Neural crest cell (in vitro differentiated cells): Measurements from ENCODE around the gene SECISBP2L. TPM values are rescaled to one million over a fixed set of nuclear protein-coding genes. Genes with fewer than 3 reads are reported as not detected.
A peak's percentile ranks its signal among the peaks of the same experiment; 100 is the strongest.

Experiments
- DNase-seq: peaks from one replicate; pipeline ENCODE4 v3.0.0; 2021; ENCODE audit warnings: low read depth, mixed read lengths, low spot score
- H3K27ac Mint-ChIP-seq: one replicate; pipeline ENCODE4 v1.8.0; 2021; ENCODE audit warnings: mild to moderate bottlenecking, mixed read lengths; ENCODE audit not compliant: unreplicated experiment
- H3K27me3 Mint-ChIP-seq: 2 replicates; pipeline ENCODE4 v1.8.0; 2021; ENCODE audit warnings: low read depth, mild to moderate bottlenecking, mixed read lengths
- H3K36me3 Mint-ChIP-seq: 2 replicates; pipeline ENCODE4 v1.8.0; 2021; ENCODE audit warnings: low read depth, mild to moderate bottlenecking, mixed read lengths
- H3K4me1 Mint-ChIP-seq: 2 replicates; pipeline ENCODE4 v1.8.0; 2021; ENCODE audit warnings: mixed read lengths
- H3K4me3 Mint-ChIP-seq: one replicate; pipeline ENCODE4 v1.8.0; 2021; ENCODE audit warnings: mild to moderate bottlenecking, mixed read lengths
- H3K9me3 Mint-ChIP-seq: 2 replicates; pipeline ENCODE4 v1.8.0; 2021; ENCODE audit warnings: mixed read lengths
- CTCF ChIP-seq: fragments of 200-600 bp; sonication (generic); conservative IDR thresholded peaks from 2 replicates; pipeline ENCODE4 v1.5.0; 2021; ENCODE audit warnings: antibody characterized with exemption, mild to moderate bottlenecking
- total RNA-seq: library from RNA; stranded (reverse); gene quantifications from 2 replicates; pipeline ENCODE4 v1.2.1, GENCODE V29; 2021

SECISBP2L gene
- total RNA-seq, 1 donor from 2014 or later, result 39.2 TPM

GRCh38 chr15:49047456-49047855, 1.2 kb upstream of the SECISBP2L start:
- Mint-ChIP-seq H3K27me3 (no peaks in the 10 kb centered on the region), H3K4me1 (peaks cover 21% of the 10 kb centered on the region), H3K27ac (peak overlapping the region; percentile 54), H3K9me3 (peaks cover 4% of the 10 kb centered on the region), H3K36me3 (no peaks in the 10 kb centered on the region), H3K4me3 (peak overlapping the region; percentile 99)
- no peak for DNase-seq
- TF ChIP-seq CTCF, result no peak

- Mint-ChIP-seq H3K4me3 (peak overlapping the region; percentile 99), H3K27ac (peak overlapping the region; percentile 98), H3K4me1 (peaks cover 30% of the 10 kb centered on the region), H3K9me3 (no peaks in the 10 kb centered on the region), H3K27me3 (no peaks in the 10 kb centered on the region), H3K36me3 (peaks cover 10% of the 10 kb centered on the region)
- no peak for TF ChIP-seq CTCF
- no peak for DNase-seq
Observed at GRCh38 chr15:49045751-49046219, 461 bp downstream of the SECISBP2L start.

DNA sequence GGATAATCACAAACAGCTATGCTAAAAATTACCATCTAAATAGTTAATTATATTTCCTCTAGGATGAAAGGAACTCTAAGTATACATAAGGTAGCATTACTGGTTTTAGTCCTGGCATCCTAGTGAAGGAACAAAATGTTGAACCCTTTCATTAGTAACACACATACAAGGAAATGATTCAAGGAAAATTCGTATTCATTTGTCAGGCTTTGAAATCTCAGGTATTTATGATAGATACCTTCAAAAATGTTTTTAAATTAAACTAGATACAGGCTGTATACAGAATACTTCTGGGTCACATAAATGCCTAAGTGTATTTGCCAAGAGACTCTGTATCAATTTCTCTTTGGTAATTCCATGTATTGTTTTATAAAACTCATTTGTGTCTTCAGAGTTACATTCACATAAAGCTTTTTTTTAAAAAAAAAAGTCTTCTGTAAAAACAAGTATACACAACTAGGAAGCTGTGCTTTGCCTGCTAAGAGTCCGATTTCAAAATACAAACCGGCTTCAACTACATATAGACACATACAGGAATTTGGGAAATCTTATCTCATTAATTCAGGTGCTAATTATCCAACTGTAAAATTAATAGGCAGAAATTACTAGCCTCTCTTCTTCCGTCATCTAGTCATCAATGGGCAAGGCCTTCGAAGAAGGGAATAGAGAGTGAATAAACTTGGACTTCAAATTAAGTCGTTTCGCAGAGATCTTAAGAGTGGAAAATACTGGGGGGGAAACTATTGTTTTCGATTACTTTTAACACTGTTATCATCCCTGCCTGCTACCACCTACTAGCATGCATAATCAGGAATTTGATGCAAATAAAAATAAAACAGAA, 1.3 kb downstream of the SECISBP2L start:
- Mint-ChIP-seq H3K4me3 (peak overlapping the region; percentile 99), H3K27ac (no peak overlapping the region), H3K9me3 (no peaks in the 10 kb centered on the region), H3K4me1 (peaks cover 34% of the 10 kb centered on the region), H3K36me3 (peaks cover 10% of the 10 kb centered on the region), H3K27me3 (no peaks in the 10 kb centered on the region)
- TF ChIP-seq CTCF, result no peak
- no peak for DNase-seq

GRCh38 chr15:49044002-49044401, 2.2 kb downstream of the SECISBP2L start:
- DNase-seq, result no peak
- Mint-ChIP-seq H3K36me3 (peaks cover 10% of the 10 kb centered on the region), H3K4me1 (peaks cover 35% of the 10 kb centered on the region), H3K27me3 (no peaks in the 10 kb centered on the region), H3K4me3 (peak overlapping the region; percentile 99), H3K9me3 (no peaks in the 10 kb centered on the region), H3K27ac (no peak overlapping the region)
- TF ChIP-seq CTCF, result no peak

DNA sequence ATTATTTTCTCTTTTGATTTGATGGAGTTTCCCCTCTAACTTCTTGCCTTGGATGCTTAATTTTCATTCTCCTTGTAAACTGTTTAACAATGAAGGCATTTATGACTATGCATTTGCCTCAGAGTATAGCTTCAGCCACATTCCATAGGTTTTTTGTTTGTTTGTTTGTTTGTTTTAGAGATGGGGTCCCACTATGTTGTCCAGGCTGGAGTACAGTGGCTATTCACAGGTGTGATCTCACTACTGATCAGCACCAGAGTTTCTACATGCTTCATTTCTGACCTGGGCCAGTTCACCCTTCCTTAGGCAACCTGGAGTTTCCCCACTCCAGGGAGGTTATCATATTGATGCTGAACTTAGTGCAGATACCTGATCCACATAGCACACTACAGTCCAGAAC, 4.1 kb downstream of the SECISBP2L start:
- H3K36me3 Mint-ChIP-seq, result peaks cover 10% of the 10 kb centered on the region
- no peaks in the 10 kb centered on the region for H3K9me3 Mint-ChIP-seq
- no peaks in the 10 kb centered on the region for H3K27me3 Mint-ChIP-seq
- H3K4me1 Mint-ChIP-seq, result peaks cover 42% of the 10 kb centered on the region
- DNase-seq, result no peak
- TF ChIP-seq CTCF, result no peak
- no peak overlapping the region for H3K4me3 Mint-ChIP-seq
- H3K27ac Mint-ChIP-seq, result no peak overlapping the region
